ENCODE measurements around the gene PAX1. TPM values are rescaled to one million over a fixed set of nuclear protein-coding genes. Genes with fewer than 3 reads are reported as not detected.

PAX1 gene
- total and polyA plus RNA-seq, 4 donors: not detected

- Histone ChIP-seq H3K36me3 (ENCODE audit: control insufficient read depth in 4 of 4, insufficient read depth in 3 of 4, low read depth in 1 of 4, low read length in 3 of 4) (no peaks in the 10 kb centered on the region), H3K9ac (ENCODE audit: low read depth in 1 of 2, low read length in 2 of 2) (no peak overlapping the region), H3K27me3 (ENCODE audit: control insufficient read depth in 4 of 4, insufficient read depth in 4 of 4, low read length in 3 of 4) (peaks cover 0 to 5% (median 2%) of the 10 kb centered on the region in 4 donors), H3K27ac (ENCODE audit: low read depth in 1 of 2, low read length in 2 of 2) (no peak overlapping the region), H3K9me3 (ENCODE audit: control insufficient read depth in 4 of 4, low read length in 3 of 4) (no peaks in the 10 kb centered on the region), H3K4me1 (ENCODE audit: control insufficient read depth in 4 of 4, insufficient read depth in 4 of 4, low read length in 3 of 4) (no peaks in the 10 kb centered on the region), H3K4me3 (ENCODE audit: low read depth in 1 of 3, low read length in 3 of 3) (no peak overlapping the region)
- DNase-seq (ENCODE audit: low spot score): peak; percentile 38
- 3% methylated on average over 22 of the region's 22 CpGs for WGBS
- TF ChIP-seq REST (IDR thresholded peaks at IDR 0.05): no peak
These were observed 62.3 kb downstream of the PAX1 start for GRCh38 chr20:21767739-21768223.

Small RNA genes lying within 50 kb of the gene (small RNA-seq; reads per million reads assigned to genes)
- gene RPL41P1: not detected

Other genes starting within 250 kb of the PAX1 start
- gene NKX2-2, start 191.6 kb upstream of the PAX1 start, total RNA-seq: not detected
- gene NKX2-2, start 191.6 kb upstream of the PAX1 start, polyA plus RNA-seq: not detected

All from liver (tissue), 10 donors.